HEK293T (cell line): ENCODE measurements around the gene KRTAP4-16.
"Not testable (repeated sequence)": the region's sequence is repeated elsewhere in the genome, so short reads cannot be mapped to it uniquely, and the experiment has no call there.

Experiments
- CTCF ChIA-PET: fragments of 350-600 bp; formaldehyde crosslinking; extraction: SDS; loops from one replicate; lab custom pipeline; 2021; ENCODE audit warnings: antibody characterized with exemption, inconsistent platforms; lab: Yijun Ruan, JAX
- POLR2A ChIA-PET: fragments of 350-600 bp; formaldehyde crosslinking; extraction: SDS; loops from one replicate; lab custom pipeline; 2020; ENCODE audit warnings: antibody characterized with exemption, inconsistent platforms; lab: Yijun Ruan, JAX
- DNase-seq: peaks from one replicate; pipeline ENCODE4 v3.0.0; 2012; ENCODE audit warnings: mixed read lengths; ENCODE audit errors: extremely low spot score
- ARNT ChIP-seq: fragments of 450-650 bp; IDR thresholded peaks from 2 replicates; pipeline ENCODE4 v1.6.1; 2017; ENCODE audit warnings: mild to moderate bottlenecking
- BHLHE40 ChIP-seq: fragments of 450-650 bp; IDR thresholded peaks from 2 replicates; pipeline ENCODE4 v1.6.1; 2016; ENCODE audit warnings: mild to moderate bottlenecking, moderate library complexity, borderline replicate concordance
- CTBP1 ChIP-seq: fragments of 450-650 bp; IDR thresholded peaks from 2 replicates; pipeline ENCODE4 v1.6.1; 2016; ENCODE audit warnings: borderline replicate concordance
- ELF4 ChIP-seq: fragments of 450-650 bp; IDR thresholded peaks from 2 replicates; pipeline ENCODE4 v1.6.1; 2017; ENCODE audit warnings: antibody characterized with exemption
- FOXA1 ChIP-seq: fragments of 450-650 bp; IDR thresholded peaks from 2 replicates; pipeline ENCODE4 v1.6.1; 2016; ENCODE audit warnings: mild to moderate bottlenecking
- FOXK2 ChIP-seq: fragments of 450-650 bp; IDR thresholded peaks from 2 replicates; pipeline ENCODE4 v1.6.1; 2016; ENCODE audit warnings: mild to moderate bottlenecking
- FOXM1 ChIP-seq: fragments of 450-650 bp; IDR thresholded peaks from 2 replicates; pipeline ENCODE4 v1.6.1; 2017; ENCODE audit warnings: mild to moderate bottlenecking, borderline replicate concordance
- HDGF ChIP-seq: fragments of 450-650 bp; IDR thresholded peaks from 2 replicates; pipeline ENCODE4 v1.6.1; 2017; ENCODE audit warnings: antibody characterized with exemption, borderline replicate concordance
- L3MBTL2 ChIP-seq: fragments of 450-650 bp; conservative IDR thresholded peaks from 2 replicates; pipeline ENCODE4 v1.6.1; 2016; ENCODE audit warnings: mild to moderate bottlenecking
- LEF1 ChIP-seq: fragments of 450-650 bp; IDR thresholded peaks from 2 replicates; pipeline ENCODE4 v1.6.1; 2017; ENCODE audit warnings: mild to moderate bottlenecking, borderline replicate concordance
- NFRKB ChIP-seq: fragments of 450-650 bp; IDR thresholded peaks from 2 replicates; pipeline ENCODE4 v1.6.1; 2016; ENCODE audit warnings: mild to moderate bottlenecking, moderate library complexity
- SP1 ChIP-seq: fragments of 450-650 bp; IDR thresholded peaks from 2 replicates; pipeline ENCODE4 v1.6.1; 2017
- SUZ12 ChIP-seq: fragments of 450-650 bp; IDR thresholded peaks from 2 replicates; pipeline ENCODE4 v1.6.1; 2016; ENCODE audit warnings: mild to moderate bottlenecking
- TARDBP ChIP-seq: fragments of 450-650 bp; IDR thresholded peaks from 2 replicates; pipeline ENCODE4 v1.6.1; 2016
- ZNF384 ChIP-seq: fragments of 450-650 bp; IDR thresholded peaks from 2 replicates; pipeline ENCODE4 v1.6.1; 2016
- TF ChIP-seq, protein P1 (sequence below): fragments of 450-650 bp; IDR thresholded peaks from 2 replicates; pipeline ENCODE4 v1.6.1; 2016

KRTAP4-16 gene

DNA sequence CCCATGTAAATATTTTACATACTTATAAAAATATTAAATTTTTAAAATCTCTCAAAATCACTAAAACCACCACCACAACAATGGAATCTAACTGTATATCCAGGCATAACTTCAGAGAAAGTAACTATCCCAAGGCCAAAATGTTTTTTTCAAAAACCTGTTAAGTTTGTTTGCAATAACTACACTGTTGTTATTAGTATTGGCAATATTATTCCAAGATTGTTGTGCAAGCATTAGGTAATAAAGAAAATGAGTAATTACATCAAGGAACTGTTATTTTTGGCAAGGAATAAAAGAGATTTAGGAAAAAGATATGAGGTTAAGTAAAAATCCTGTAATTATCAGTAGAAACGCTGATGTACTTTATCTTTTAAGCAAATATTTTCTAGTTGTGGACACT is 25.4 kb upstream of the KRTAP4-16 start:
- DNase-seq = no peak
- ChIA-PET CTCF (no interaction called here), POLR2A (no interaction called here)
- TF ChIP-seq ARNT = no peak
- no peak for TF ChIP-seq HDGF
- no peak for TF ChIP-seq L3MBTL2
- no peak for TF ChIP-seq ZNF384
- TF ChIP-seq FOXM1 = no peak
- no peak for TF ChIP-seq NFRKB
- TF ChIP-seq FOXA1 = no peak
- no peak for TF ChIP-seq SUZ12
- no peak for TF ChIP-seq SP1
- no peak for TF ChIP-seq TARDBP
- TF ChIP-seq FOXK2 = no peak
- no peak for TF ChIP-seq ELF4
- TF ChIP-seq BHLHE40 = no peak
- no peak for TF ChIP-seq CTBP1
- TF ChIP-seq, protein P1, sequence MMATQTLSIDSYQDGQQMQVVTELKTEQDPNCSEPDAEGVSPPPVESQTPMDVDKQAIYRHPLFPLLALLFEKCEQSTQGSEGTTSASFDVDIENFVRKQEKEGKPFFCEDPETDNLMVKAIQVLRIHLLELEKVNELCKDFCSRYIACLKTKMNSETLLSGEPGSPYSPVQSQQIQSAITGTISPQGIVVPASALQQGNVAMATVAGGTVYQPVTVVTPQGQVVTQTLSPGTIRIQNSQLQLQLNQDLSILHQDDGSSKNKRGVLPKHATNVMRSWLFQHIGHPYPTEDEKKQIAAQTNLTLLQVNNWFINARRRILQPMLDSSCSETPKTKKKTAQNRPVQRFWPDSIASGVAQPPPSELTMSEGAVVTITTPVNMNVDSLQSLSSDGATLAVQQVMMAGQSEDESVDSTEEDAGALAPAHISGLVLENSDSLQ = no peak
- no peak for TF ChIP-seq LEF1

DNA sequence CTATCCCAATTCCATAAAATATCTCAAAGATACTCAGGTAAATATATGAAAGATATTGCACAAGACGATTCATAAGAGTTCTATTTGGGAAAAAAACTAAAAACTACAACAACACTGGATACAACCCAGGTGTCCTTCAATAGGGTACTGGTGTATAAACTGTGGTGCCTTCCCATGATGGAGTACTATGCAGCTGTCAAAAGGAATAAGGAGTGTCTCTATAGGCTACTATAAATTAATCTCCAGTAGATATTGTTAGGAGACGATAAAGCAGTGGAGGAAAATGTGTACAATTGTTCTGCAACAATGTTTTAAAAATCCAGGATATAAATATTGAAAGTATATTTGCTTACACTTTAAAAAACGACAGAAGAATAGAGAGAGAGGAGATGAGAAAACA is 24.4 kb upstream of the KRTAP4-16 start:
- POLR2A ChIA-PET = no interaction called here
- no peak for TF ChIP-seq FOXM1
- TF ChIP-seq HDGF = no peak
- TF ChIP-seq LEF1 = no peak
- TF ChIP-seq ZNF384 = no peak
- no peak for TF ChIP-seq BHLHE40
- no peak for TF ChIP-seq NFRKB
- TF ChIP-seq SP1 = no peak
- TF ChIP-seq FOXK2 = no peak
- TF ChIP-seq ARNT = no peak
- no peak for TF ChIP-seq TARDBP
- no peak for TF ChIP-seq SUZ12
- no peak for TF ChIP-seq CTBP1
- TF ChIP-seq, protein P1 = no peak
- no peak for TF ChIP-seq ELF4
- no peak for TF ChIP-seq L3MBTL2
- TF ChIP-seq FOXA1 = no peak
- CTCF ChIA-PET = no interaction called here
- no peak for DNase-seq

DNA sequence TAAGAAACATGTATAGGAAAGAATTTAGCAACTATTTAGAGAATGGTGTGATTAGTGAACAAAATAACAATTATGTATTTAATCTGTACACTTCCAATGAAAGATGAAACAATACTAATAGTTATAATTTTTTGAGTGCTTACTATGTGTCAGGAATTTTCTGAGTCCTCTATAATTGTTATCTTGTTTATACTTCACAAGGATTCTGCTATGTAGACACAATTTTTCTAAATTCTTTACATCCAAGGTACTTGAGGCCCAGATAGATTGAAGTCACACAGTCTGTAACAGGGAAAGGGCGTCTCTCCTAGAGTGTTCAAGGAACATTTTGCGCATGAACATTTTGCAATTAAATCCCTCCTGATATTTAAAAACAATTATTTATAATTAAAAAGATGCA is 23.1 kb upstream of the KRTAP4-16 start:
- no peak for TF ChIP-seq NFRKB
- TF ChIP-seq CTBP1 = no peak
- TF ChIP-seq TARDBP = no peak
- no peak for TF ChIP-seq ZNF384
- TF ChIP-seq SP1 = no peak
- no peak for TF ChIP-seq ELF4
- no peak for TF ChIP-seq SUZ12
- no peak for TF ChIP-seq L3MBTL2
- no peak for TF ChIP-seq FOXA1
- no peak for TF ChIP-seq BHLHE40
- TF ChIP-seq, protein P1 = no peak
- TF ChIP-seq FOXK2 = no peak
- TF ChIP-seq HDGF = no peak
- no peak for TF ChIP-seq LEF1
- no peak for TF ChIP-seq ARNT
- TF ChIP-seq FOXM1 = no peak
- CTCF ChIA-PET = no interaction called here

DNA sequence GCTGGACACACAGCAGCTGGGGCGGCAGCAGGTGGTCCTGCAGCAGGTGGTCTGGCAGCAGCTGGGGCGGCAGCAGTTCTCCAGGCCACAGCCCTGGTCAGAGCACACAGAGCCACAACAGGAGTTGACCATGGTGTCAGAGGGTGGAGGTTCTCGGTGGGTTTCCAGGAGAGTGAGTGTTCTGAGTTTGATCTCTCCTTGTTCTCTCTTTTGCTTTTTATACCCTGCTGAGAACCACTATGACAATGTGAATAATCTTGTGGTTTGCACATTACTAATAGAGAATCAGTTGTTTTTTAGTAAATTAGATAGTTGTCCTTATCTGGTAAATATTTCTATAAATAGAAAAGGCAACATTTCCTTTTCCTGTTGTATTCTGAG is 22.0 kb upstream of the KRTAP4-16 start, which contains the start of gene KRTAP4-12:
TSS of gene KRTAP4-12 (minus strand) at position 192 of the 381 bp plus-strand sequence. CDS start at position 132, 60 bp downstream.
- POLR2A ChIA-PET, DNase-seq, CTCF ChIA-PET: not testable (repeated sequence)

More for the DNA sequence above, 23.1 kb upstream of the KRTAP4-16 start:
- POLR2A ChIA-PET = no interaction called here
- DNase-seq = no peak

DNA sequence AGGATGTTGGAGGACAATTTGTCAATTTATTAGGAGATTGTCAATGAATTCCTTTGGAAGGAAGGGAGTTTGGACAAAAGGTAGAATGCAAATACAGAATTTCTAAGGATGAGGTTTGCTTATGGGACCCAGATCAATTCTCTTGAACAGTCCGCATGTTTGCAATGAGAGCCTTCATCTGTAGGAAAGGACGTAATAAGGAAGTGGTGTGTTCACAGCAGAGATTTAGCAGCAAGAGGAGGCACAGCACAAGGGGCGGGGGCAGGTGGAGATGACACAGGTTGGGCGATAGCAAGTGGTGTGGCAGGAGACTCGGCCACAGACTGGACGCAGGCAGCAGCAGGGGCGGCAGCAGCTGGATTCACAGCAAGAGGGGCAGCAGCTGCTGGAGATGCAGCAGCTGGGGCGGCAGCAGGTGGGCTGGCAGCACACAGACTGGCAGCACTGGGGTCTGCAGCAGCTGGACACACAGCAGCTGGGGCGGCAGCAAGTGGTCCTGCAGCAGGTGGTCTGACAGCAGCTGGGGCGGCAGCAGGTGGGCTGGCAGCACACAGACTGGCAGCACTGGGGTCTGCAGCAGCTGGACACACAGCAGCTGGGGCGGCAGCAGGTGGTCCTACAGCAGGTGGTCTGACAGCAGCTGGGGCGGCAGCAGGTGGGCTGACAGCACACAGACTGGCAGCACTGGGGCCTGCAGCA is 21.4 kb upstream of the KRTAP4-16 start:
- POLR2A ChIA-PET, DNase-seq, CTCF ChIA-PET: not testable (repeated sequence)

DNA sequence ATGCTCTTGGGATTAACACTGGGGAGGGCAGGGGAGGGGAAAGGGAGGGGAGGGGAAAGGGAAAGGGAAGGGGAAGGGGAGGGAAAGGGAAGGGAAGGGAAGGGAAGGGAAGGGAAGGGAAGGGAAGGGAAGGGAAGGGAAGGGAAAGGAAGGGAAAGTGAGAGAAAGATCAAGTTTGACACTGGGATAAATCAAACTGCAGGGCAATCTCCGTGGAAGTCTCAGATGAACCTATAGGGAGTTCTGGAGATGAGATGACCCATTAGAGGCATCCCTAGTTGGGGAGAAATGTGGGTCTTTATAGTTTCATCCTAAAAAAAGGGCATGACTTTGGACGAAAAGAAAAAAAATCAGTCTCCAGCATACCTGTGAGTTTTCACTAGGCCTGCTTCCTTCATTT is 19.7 kb upstream of the KRTAP4-16 start:
- ChIA-PET POLR2A (no interaction called here), CTCF (no interaction called here)
- TF ChIP-seq FOXA1 (no peak), LEF1 (no peak), TARDBP (no peak), SUZ12 (no peak), L3MBTL2 (no peak), FOXM1 (no peak), ELF4 (no peak), ZNF384 (no peak), BHLHE40 (no peak), SP1 (no peak)
- DNase-seq = no peak

DNA sequence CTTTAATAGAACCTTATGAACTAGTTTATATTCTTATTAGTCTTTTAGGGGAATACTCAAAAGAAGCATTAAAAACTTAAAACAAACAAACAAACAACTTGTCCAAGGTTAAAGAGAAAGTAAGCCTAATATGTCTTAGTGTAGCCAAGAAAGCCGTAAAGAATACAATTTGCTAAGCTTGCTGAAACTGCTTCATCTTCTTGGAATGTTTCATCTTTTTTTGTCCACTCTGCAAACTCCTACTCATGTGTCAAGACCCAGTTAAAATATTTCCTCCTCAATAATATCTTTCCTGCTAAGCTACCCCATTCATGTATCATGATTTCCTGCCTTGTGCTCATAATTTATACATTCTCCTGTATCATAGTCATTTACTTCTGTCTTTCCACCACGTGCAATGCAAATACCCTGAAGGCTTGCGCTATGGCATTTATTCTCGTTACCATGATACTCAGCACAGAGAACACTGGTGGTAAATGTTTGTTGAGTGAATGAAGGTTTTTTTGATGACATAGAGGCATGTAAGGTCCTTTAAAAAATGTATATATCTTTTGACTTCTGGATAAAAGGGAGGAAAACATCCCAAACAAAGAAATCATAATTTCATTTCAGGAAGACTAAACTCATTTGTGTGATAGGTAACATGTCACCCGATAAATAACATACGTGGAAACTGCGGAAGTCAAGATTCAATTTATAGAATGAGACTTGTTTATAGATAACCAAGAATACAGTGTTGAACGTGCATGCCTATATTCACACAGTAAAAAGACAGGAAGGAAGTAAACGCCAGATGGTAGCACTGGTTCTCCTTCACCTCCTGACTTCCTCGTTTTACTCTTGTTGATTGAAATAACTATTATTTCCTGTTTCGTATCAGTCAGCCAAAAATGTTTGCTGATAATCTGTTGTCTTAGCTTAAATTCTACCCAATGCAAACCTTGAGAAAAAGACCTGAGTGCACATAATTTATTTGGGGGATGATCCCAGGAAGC is 18.0 kb upstream of the KRTAP4-16 start:
- CTCF ChIA-PET, DNase-seq, POLR2A ChIA-PET: not testable (repeated sequence)
